Central memory CD8-positive, alpha-beta T cell (primary cell): ENCODE results near the gene NPAS2.

Source experiments
- ATAC-seq: fragments of 150-1000 bp; cut with Tn5 transposase; replicated peaks from 2 replicates; pipeline ENCODE4 v1.10.0; 2022; ENCODE audit warnings: mild to moderate bottlenecking, moderate FRiP score, moderate number of reproducible peaks; ENCODE audit not compliant: poor library complexity, severe bottlenecking; ENCODE audit errors: extremely low read depth
- DNase-seq, 2 donors: peaks; one replicate each; pipeline ENCODE4 v3.0.0; 2021; ENCODE audit warnings: low spot score in 2 of 2
- H3K27ac Mint-ChIP-seq: one replicate; pipeline ENCODE4 v1.8.0; 2022; ENCODE audit warnings: low read depth, mild to moderate bottlenecking, moderate library complexity, mixed read lengths
- H3K27me3 Mint-ChIP-seq: one replicate; pipeline ENCODE4 v1.8.0; 2022; ENCODE audit warnings: mixed read lengths
- H3K36me3 Mint-ChIP-seq: one replicate; pipeline ENCODE4 v1.8.0; 2022; ENCODE audit warnings: mild to moderate bottlenecking, moderate library complexity, mixed read lengths; ENCODE audit not compliant: insufficient read depth
- H3K4me1 Mint-ChIP-seq: one replicate; pipeline ENCODE4 v1.8.0; 2022; ENCODE audit warnings: mixed read lengths
- H3K4me3 Mint-ChIP-seq: one replicate; pipeline ENCODE4 v1.8.0; 2022; ENCODE audit warnings: mild to moderate bottlenecking, moderate library complexity, mixed read lengths
- H3K9me3 Mint-ChIP-seq: one replicate; pipeline ENCODE4 v1.8.0; 2022; ENCODE audit warnings: mixed read lengths

Gene NPAS2

DNA sequence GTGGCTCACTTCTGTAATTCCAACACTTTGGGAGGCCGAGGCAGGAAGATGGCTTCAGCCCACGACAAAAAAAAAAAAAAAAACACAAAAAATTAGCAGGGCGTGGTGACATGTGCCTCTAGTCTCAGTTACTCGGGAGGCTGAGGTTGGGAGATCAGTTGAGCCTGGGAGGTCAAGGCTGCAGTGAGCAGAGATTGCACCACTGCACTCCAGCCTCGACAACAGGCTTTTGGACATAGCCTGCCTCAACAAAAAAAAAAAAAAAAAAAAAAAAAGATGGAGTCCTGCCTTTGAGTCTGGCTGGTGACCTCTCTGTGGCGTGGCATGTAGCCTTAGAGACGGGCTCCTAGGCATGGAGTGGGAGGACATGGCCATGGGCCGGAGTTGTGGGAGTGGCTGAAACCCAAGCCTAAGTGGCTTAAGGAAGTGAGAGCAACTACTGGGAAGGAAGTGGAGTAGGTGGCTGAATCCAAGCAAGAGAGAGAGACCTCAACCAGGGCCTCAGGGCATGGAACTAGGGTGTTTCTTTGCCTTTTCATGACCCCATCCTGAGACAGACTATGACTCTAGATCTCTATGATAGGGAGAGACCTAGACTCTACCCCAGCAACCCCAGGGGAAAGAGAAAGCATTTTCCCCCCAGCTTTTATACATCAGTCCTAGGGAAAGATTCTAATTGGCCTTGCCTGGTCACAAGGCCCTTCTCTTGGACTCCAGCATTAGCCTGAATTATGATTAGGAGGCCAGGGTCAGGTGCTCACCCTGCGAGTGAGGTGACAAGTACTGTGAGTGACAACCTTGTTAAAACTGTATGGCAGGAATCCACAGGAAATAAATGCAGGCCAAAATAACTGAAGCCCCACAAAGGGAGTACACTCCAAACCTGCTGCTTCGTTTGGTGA is 34.2 kb downstream of the NPAS2 start:
- peak; percentile 32 for ATAC-seq
- peaks cover 35% of the 10 kb centered on the region for H3K27me3 Mint-ChIP-seq
- DNase-seq, result no peak
- no peaks in the 10 kb centered on the region for H3K36me3 Mint-ChIP-seq
- no peaks in the 10 kb centered on the region for H3K9me3 Mint-ChIP-seq
- H3K4me1 Mint-ChIP-seq, result no peaks in the 10 kb centered on the region
- no peak overlapping the region for H3K4me3 Mint-ChIP-seq
- no peak overlapping the region for H3K27ac Mint-ChIP-seq

DNA sequence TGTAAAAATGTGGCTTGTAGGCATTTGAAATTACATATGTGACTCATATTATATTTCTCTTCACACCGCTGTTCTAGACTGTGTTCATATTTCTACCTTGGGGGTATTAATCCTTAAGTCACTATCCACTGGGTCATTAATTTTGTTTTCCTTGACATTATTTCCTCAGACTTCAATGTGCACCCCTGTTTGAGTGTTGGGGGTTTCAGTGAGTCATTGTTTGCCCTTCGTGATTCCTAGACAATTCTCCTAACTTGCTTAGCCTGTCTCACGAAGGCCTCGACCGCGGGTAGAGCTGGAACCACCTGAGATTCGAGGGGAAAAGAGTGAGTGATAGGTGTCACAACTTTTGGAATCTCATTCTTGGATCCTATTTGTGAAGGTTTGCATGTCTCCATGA is 35.1 kb downstream of the NPAS2 start:
- no peaks in the 10 kb centered on the region for H3K9me3 Mint-ChIP-seq
- H3K4me3 Mint-ChIP-seq, result no peak overlapping the region
- no peak for ATAC-seq
- H3K27ac Mint-ChIP-seq, result no peak overlapping the region
- DNase-seq, result no peak
- H3K36me3 Mint-ChIP-seq, result no peaks in the 10 kb centered on the region
- no peaks in the 10 kb centered on the region for H3K4me1 Mint-ChIP-seq
- H3K27me3 Mint-ChIP-seq, result peaks cover 25% of the 10 kb centered on the region

DNA sequence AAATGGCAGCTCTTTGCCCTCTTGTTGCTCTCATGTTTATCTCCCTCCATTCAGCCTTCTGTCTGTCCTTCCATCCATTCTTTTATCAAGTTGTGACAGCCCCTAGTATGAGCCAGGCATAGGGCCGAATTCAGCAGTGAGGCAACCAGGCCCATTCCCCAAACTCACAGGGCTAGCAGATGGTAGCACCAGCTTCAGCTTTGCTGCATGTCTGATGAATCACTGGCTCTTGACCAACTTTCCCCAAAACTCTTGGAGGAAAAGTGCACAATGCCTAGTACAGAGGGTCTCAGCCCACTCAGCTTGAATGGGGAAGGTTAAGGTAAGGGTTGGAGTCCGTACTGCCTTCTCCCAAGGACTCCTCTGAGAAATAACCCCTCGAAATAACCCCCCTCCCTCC is 35.7 kb downstream of the NPAS2 start:
- DNase-seq, result no peak
- Mint-ChIP-seq H3K4me1 (no peaks in the 10 kb centered on the region), H3K4me3 (no peak overlapping the region), H3K27me3 (peaks cover 20% of the 10 kb centered on the region), H3K36me3 (no peaks in the 10 kb centered on the region), H3K9me3 (no peaks in the 10 kb centered on the region), H3K27ac (no peak overlapping the region)
- ATAC-seq, result no peak

DNA sequence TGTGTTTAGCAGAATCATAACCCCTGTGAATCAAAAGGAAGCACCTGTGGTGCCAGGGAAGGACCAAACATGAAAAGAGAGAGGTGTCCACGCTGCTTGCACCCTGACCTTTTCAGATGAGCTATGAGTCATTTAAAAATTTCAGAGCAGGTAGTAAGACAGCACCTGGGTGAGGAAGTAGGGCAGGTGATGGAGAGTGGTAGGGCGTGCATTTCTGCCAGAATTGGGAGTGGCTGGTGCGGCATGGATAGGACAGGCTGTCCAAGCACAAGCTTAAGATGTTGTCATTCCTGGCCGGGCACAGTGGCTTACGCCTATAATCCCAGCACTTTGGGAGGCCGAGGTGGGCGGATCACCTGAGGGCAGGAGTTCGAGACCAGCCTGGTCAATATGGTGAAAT is 36.8 kb downstream of the NPAS2 start:
- no peak overlapping the region for H3K4me3 Mint-ChIP-seq
- peaks cover 25% of the 10 kb centered on the region for H3K27me3 Mint-ChIP-seq
- DNase-seq (no peak), ATAC-seq (no peak)
- H3K9me3 Mint-ChIP-seq, result no peaks in the 10 kb centered on the region
- no peak overlapping the region for H3K27ac Mint-ChIP-seq
- H3K4me1 Mint-ChIP-seq, result no peaks in the 10 kb centered on the region
- H3K36me3 Mint-ChIP-seq, result no peaks in the 10 kb centered on the region

DNA sequence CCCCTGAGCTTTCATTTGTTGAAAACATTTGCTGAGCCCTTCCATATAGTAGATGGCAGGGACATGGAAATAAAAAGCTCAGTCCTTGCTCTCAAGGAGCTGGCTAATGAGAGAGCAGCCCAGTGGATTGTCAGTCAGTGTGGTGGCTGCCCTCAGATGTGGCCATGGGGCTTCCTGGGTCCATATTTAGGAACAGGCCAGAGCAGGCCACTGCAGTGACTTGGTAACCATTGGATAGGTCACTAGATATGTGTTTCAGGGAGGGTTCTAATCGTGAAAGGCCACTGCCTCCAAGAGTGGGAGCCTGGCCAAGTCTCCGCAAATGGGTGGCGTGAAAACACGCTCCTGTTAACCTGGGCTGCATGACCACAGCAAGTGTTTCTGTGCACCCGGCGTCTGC is 37.4 kb downstream of the NPAS2 start:
- Mint-ChIP-seq H3K4me3 (no peak overlapping the region), H3K36me3 (no peaks in the 10 kb centered on the region), H3K27ac (no peak overlapping the region), H3K27me3 (peaks cover 22% of the 10 kb centered on the region), H3K9me3 (no peaks in the 10 kb centered on the region), H3K4me1 (no peaks in the 10 kb centered on the region)
- no peak for ATAC-seq
- no peak for DNase-seq

DNA sequence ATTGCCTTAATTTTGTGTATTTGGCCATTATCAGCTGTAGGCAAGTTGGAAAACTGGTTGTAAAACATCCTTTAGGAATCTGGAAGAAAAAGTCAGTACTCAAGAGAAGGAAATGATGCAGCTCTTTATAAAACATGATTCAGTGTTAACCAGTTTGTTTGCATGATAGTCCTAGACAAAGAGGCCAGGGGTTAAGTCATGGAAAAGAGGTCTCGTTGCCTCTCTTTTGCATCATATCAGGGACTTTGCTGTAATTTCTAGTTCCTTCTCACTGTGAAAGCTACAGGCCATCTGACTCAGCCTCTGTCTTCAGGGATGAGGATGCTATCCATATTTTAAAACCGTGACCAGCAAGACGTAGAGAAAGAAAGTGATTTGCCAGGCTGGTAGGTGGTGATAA is 38.0 kb downstream of the NPAS2 start:
- ATAC-seq (no peak), DNase-seq (no peak)
- H3K9me3 Mint-ChIP-seq, result no peaks in the 10 kb centered on the region
- H3K4me3 Mint-ChIP-seq, result no peak overlapping the region
- H3K4me1 Mint-ChIP-seq, result no peaks in the 10 kb centered on the region
- H3K36me3 Mint-ChIP-seq, result no peaks in the 10 kb centered on the region
- peaks cover 22% of the 10 kb centered on the region for H3K27me3 Mint-ChIP-seq
- H3K27ac Mint-ChIP-seq, result no peak overlapping the region

DNA sequence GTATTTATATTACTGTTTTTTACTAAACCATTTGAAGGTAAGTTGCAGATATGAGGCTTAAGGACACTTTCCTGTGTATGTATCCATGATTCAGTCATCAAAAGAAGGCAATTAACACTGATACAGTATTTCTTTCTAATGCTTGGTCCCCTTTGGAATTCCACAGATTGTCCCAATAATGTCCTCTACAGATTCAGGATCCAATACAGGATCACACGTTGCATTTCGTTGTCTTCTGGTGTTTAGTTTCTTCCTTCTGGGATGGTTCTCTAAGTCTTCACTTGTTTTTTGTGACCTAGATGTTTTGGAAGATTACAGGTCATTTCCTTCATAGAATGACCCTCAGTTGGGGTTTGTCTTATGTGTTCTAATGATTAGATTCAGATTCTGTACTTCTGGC is 40.0 kb downstream of the NPAS2 start:
- DNase-seq (no peak), ATAC-seq (no peak)
- no peak overlapping the region for H3K27ac Mint-ChIP-seq
- H3K36me3 Mint-ChIP-seq, result no peaks in the 10 kb centered on the region
- H3K9me3 Mint-ChIP-seq, result no peaks in the 10 kb centered on the region
- no peaks in the 10 kb centered on the region for H3K4me1 Mint-ChIP-seq
- no peak overlapping the region for H3K4me3 Mint-ChIP-seq
- peaks cover 22% of the 10 kb centered on the region for H3K27me3 Mint-ChIP-seq

DNA sequence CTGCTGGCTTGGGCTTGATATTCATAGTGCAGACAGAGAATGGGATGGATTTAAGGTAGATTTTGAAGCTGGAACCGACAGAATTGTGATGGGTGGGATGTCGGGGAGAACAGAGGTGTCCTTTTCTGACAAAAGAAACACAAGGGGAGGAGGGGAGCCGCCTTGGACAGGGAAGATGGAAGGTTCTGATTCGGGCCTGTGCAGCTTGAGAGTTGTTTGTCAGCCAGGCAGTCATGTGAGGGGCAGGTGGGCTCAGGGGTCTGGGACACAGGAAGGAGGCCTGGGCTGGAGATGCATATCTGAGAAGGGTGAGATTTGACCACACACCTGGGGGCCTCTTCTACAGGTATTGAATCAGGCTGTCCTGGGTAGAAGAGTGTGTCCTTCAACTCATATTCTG is 41.4 kb downstream of the NPAS2 start:
- Mint-ChIP-seq H3K36me3 (no peaks in the 10 kb centered on the region), H3K9me3 (no peaks in the 10 kb centered on the region), H3K4me1 (no peaks in the 10 kb centered on the region), H3K27me3 (peaks cover 25% of the 10 kb centered on the region), H3K4me3 (no peak overlapping the region), H3K27ac (no peak overlapping the region)
- DNase-seq, result no peak
- no peak for ATAC-seq

DNA sequence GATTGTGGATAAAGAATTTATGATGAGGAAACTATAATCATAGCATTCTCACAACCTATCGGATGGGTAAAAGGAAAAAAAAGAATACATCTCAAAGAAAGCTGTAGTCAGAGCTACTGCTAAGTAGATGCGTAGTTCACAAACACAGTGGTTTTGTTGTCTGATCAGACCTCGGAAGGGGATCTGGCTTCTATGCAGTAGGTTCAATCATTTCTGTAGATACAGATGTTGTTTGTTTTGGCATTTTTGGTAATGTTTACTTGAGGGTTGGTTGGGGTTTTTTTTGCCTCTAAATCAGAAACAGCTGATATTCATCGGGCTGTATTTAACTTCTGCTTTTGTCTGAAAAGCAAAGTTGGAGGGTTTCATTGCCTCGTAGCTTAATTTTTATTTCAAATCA is 42.1 kb downstream of the NPAS2 start:
- Mint-ChIP-seq H3K36me3 (no peaks in the 10 kb centered on the region), H3K27me3 (peaks cover 28% of the 10 kb centered on the region), H3K9me3 (no peaks in the 10 kb centered on the region), H3K4me3 (no peak overlapping the region), H3K4me1 (no peaks in the 10 kb centered on the region), H3K27ac (no peak overlapping the region)
- DNase-seq (no peak), ATAC-seq (no peak)

DNA sequence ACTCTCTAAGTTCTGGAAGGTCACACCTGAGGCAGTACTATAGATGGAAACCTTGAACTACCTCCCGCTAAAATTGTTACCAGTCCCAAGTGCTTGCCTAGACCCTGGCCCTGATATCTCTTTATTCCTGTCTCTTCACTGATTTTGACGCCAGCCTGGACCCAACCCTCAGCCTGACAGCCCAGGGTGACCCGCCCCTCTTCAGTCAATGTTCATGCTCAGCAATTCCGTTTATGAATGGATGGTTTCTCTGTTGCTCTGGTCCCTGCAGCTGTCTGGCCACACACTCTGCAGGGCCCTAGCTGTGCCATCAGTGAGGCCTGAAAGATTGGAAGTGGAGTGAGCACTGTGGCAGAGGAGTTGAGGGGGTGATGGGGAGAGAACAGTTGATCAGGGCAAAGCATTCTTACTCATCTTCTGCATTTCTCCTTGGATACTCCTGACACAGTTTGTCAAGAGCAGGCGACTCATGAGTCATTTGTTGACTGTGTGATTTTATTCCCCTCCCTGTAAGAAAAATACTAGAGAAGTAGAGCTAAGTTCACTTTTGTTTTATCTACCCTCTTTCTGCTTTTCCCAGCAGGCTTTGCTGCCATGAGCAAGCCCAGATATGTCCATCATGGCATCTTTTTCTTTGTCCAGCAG is 46.0 kb downstream of the NPAS2 start:
- no peak for ATAC-seq
- Mint-ChIP-seq H3K27me3 (peaks cover 31% of the 10 kb centered on the region), H3K27ac (no peak overlapping the region), H3K9me3 (peaks cover 7% of the 10 kb centered on the region), H3K4me3 (no peak overlapping the region), H3K36me3 (no peaks in the 10 kb centered on the region), H3K4me1 (no peaks in the 10 kb centered on the region)
- no peak for DNase-seq

DNA sequence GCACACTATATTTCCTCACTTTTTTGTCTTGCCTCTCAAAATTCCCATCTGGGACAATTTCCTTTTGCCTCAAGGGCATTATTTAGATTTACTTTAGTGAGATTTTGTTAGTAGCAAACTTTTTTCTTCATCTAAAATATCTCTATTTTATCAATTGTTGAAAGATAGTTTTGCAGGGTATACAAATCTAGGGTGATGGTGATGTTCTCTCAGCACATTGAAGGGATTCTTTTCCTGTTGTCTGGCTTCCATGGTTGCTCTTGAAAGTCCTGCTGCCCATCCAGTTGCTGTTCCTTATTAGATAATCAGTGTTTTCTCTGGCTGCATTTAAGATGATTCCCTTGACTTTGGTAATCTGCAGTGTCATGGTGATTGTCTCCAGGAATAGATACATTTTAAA is 48.1 kb downstream of the NPAS2 start:
- peaks cover 7% of the 10 kb centered on the region for H3K9me3 Mint-ChIP-seq
- H3K27ac Mint-ChIP-seq, result no peak overlapping the region
- ATAC-seq (no peak), DNase-seq (no peak)
- H3K27me3 Mint-ChIP-seq, result peaks cover 36% of the 10 kb centered on the region
- no peaks in the 10 kb centered on the region for H3K4me1 Mint-ChIP-seq
- no peak overlapping the region for H3K4me3 Mint-ChIP-seq
- no peaks in the 10 kb centered on the region for H3K36me3 Mint-ChIP-seq

DNA sequence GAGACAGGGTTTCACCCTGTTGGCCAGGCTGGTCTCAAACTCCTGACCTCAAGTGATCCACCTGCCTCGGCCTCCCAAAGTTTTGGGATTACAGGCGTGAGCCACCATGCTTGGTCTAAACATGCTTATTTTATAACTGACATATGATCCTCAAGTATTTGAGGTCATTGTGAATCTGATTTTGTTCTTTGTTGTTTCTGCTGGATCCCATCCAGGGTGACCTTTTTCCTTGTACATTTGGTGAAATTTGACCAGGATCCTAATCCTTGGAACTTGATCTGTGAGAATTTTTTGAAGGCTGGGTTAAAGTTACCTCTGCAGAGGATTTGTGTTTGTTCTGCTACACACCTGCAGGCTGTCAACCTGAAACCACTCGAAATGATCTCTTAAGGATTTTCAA is 49.2 kb downstream of the NPAS2 start:
- ATAC-seq, result no peak
- Mint-ChIP-seq H3K9me3 (peaks cover 7% of the 10 kb centered on the region), H3K4me1 (no peaks in the 10 kb centered on the region), H3K27me3 (peaks cover 36% of the 10 kb centered on the region), H3K27ac (no peak overlapping the region), H3K36me3 (no peaks in the 10 kb centered on the region), H3K4me3 (no peak overlapping the region)
- no peak for DNase-seq
